ENCODE measurements around the gene EXOC3L2.

DNA sequence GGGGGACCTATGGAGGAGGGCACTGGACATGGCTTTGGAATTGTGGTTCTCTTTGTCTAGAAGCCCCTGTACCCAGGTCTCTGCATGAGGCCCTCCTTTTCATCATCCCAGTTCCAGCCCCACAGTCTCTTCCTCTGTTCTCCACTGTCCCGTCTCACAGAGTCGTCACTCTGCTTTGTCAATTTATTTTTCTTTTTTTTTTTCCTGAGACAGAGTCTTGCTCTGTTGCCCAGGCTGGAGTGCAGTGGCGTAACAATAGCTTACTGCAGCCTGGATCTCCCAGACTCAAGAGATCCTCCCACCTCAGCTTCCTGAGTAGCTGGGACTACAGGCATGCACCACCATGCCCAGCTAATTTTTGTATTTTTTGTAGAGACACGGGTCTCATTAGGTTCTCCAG is 619 bp upstream of the EXOC3L2 start:
- no peak for TF ChIP-seq CTCF (IDR thresholded peaks at IDR 0.05)
- no peak for TF ChIP-seq POLR2A (IDR thresholded peaks at IDR 0.05)
